WTC11 (cell line): ENCODE results near the gene GBF1.

Experiments
- GRHL2 ChIP-seq: fragments of 250-450 bp; sonication (Bioruptor Pico); IDR thresholded peaks from 2 replicates; pipeline ENCODE4 v1.8.0; 2022; ENCODE audit warnings: mild to moderate bottlenecking, moderate library complexity; ENCODE audit not compliant: insufficient replicate concordance, severe bottlenecking
- NR3C1 ChIP-seq: sonication (generic); formaldehyde crosslinking; conservative IDR thresholded peaks from 2 replicates; pipeline ENCODE4 v1.8.1; 2023; ENCODE audit warnings: low read depth, mild to moderate bottlenecking, missing genetic modification reagents
- TF ChIP-seq, protein P1 (sequence below): fragments of 200-600 bp; IDR thresholded peaks from 2 replicates; pipeline ENCODE4 v1.8.0; 2022; ENCODE audit warnings: antibody characterized with exemption
- TF ChIP-seq, protein P2 (sequence below): sonication (generic); formaldehyde crosslinking; IDR thresholded peaks from 2 replicates; pipeline ENCODE4 v1.8.1; 2023; ENCODE audit warnings: mild to moderate bottlenecking, missing genetic modification reagents, moderate library complexity
- TF ChIP-seq, protein P3 (sequence below): sonication (generic); formaldehyde crosslinking; IDR thresholded peaks from 2 replicates; pipeline ENCODE4 v1.8.1; 2022; ENCODE audit warnings: low read depth, mild to moderate bottlenecking, moderate library complexity, missing genetic modification reagents, borderline replicate concordance

DNA sequence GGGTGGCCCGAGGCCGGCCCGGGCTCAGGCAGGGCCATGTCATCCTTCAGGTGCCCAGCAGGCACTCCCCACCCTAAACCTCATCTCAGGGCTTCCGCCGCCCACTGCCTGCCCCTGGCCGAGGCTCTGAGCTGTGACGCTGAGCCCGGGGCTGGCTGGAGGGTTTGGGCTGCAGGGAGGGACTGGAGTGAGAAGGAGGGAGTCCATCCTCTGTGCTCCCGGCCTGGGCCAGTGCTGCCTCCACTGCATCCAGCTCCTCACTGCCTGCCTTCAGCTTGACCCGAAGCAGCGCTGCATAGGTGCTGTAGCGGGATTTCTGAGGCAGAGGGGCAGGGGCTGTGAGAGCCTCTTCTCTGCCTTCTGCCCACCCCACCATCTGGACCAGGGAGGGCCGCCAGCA lies 157.8 kb downstream of the GBF1 start:
- TF ChIP-seq, protein P1, sequence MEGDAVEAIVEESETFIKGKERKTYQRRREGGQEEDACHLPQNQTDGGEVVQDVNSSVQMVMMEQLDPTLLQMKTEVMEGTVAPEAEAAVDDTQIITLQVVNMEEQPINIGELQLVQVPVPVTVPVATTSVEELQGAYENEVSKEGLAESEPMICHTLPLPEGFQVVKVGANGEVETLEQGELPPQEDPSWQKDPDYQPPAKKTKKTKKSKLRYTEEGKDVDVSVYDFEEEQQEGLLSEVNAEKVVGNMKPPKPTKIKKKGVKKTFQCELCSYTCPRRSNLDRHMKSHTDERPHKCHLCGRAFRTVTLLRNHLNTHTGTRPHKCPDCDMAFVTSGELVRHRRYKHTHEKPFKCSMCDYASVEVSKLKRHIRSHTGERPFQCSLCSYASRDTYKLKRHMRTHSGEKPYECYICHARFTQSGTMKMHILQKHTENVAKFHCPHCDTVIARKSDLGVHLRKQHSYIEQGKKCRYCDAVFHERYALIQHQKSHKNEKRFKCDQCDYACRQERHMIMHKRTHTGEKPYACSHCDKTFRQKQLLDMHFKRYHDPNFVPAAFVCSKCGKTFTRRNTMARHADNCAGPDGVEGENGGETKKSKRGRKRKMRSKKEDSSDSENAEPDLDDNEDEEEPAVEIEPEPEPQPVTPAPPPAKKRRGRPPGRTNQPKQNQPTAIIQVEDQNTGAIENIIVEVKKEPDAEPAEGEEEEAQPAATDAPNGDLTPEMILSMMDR = no peak
- TF ChIP-seq GRHL2 (CRISPR knock-in tag) (no peak), NR3C1 (CRISPR knock-in tag) (no peak)
- TF ChIP-seq, protein P2, sequence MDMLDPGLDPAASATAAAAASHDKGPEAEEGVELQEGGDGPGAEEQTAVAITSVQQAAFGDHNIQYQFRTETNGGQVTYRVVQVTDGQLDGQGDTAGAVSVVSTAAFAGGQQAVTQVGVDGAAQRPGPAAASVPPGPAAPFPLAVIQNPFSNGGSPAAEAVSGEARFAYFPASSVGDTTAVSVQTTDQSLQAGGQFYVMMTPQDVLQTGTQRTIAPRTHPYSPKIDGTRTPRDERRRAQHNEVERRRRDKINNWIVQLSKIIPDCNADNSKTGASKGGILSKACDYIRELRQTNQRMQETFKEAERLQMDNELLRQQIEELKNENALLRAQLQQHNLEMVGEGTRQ (CRISPR knock-in tag) = no peak
- TF ChIP-seq, protein P3, sequence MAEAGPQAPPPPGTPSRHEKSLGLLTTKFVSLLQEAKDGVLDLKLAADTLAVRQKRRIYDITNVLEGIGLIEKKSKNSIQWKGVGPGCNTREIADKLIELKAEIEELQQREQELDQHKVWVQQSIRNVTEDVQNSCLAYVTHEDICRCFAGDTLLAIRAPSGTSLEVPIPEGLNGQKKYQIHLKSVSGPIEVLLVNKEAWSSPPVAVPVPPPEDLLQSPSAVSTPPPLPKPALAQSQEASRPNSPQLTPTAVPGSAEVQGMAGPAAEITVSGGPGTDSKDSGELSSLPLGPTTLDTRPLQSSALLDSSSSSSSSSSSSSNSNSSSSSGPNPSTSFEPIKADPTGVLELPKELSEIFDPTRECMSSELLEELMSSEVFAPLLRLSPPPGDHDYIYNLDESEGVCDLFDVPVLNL (CRISPR knock-in tag) = no peak
